GM18519 (cell line): ENCODE results near the gene TAS2R50.
"Not testable (repeated sequence)": the region's sequence is repeated elsewhere in the genome, so short reads cannot be mapped to it uniquely, and the experiment has no call there.

Experiments
- ATAC-seq: cut with Tn5 transposase; IDR thresholded peaks from one replicate; pipeline ENCODE4 v1.9.1; 2021; ENCODE audit warnings: mild to moderate bottlenecking, moderate library complexity; ENCODE audit not compliant: unreplicated experiment, low FRiP score

The TAS2R50 gene

GRCh38 chr12:10986812-10987211, at the start of gene TAS2R50:
TAS2R50 (minus strand) TSS chr12:10986912; CDS start chr12:10986860, 52 bp downstream.
- no peak for ATAC-seq

- not testable (repeated sequence) for ATAC-seq
Observed at GRCh38 chr12:11033959-11034358, 47.2 kb upstream of the TAS2R50 start.

GRCh38 chr12:11031307-11031706, 44.6 kb upstream of the TAS2R50 start, which contains the start of gene TAS2R31:
TAS2R31 (minus strand) TSS chr12:11031407; CDS start chr12:11031335, 72 bp downstream.
- no peak for ATAC-seq

- no peak for ATAC-seq
Observed at GRCh38 chr12:11026118-11026517, 39.4 kb upstream of the TAS2R50 start.

- no peak for ATAC-seq
Observed at GRCh38 chr12:11023387-11023786, 36.7 kb upstream of the TAS2R50 start.

- ATAC-seq: no peak
Observed at GRCh38 chr12:11022520-11022919, 35.8 kb upstream of the TAS2R50 start, which contains the start of gene TAS2R19. TAS2R19 (minus strand) TSS chr12:11022620; CDS start chr12:11022571, 49 bp downstream.

GRCh38 chr12:11016937-11017336, 30.2 kb upstream of the TAS2R50 start:
- no peak for ATAC-seq

GRCh38 chr12:11015775-11016430, 29.2 kb upstream of the TAS2R50 start:
- ATAC-seq: no peak

GRCh38 chr12:11014234-11014633, 27.5 kb upstream of the TAS2R50 start:
- no peak for ATAC-seq

GRCh38 chr12:11007608-11008007, 20.9 kb upstream of the TAS2R50 start:
- no peak for ATAC-seq

- ATAC-seq: no peak
Observed at GRCh38 chr12:10998204-10998603, 11.5 kb upstream of the TAS2R50 start, which contains the start of gene TAS2R20. TAS2R20 (minus strand) TSS chr12:10998304; CDS start chr12:10997875, 429 bp downstream.

GRCh38 chr12:10994307-10994706, 7.6 kb upstream of the TAS2R50 start:
- ATAC-seq: no peak

- ATAC-seq: no peak
Observed at GRCh38 chr12:10989107-10989506, 2.4 kb upstream of the TAS2R50 start.

- ATAC-seq: no peak
Observed at GRCh38 chr12:10982244-10982643, 4.5 kb downstream of the TAS2R50 start.

GRCh38 chr12:10974965-10975364, 11.7 kb downstream of the TAS2R50 start:
- ATAC-seq: no peak

GRCh38 chr12:10968765-10969456, 17.8 kb downstream of the TAS2R50 start:
- ATAC-seq: no peak

- ATAC-seq: no peak
Observed at GRCh38 chr12:10967409-10967808, 19.3 kb downstream of the TAS2R50 start.

- no peak for ATAC-seq
Observed at GRCh38 chr12:10966314-10966713, 20.4 kb downstream of the TAS2R50 start.

- ATAC-seq: no peak
Observed at GRCh38 chr12:10965476-10965875, 21.2 kb downstream of the TAS2R50 start.

GRCh38 chr12:10960211-10960610, 26.5 kb downstream of the TAS2R50 start:
- ATAC-seq: no peak

GRCh38 chr12:10959804-10960203, 26.9 kb downstream of the TAS2R50 start:
- ATAC-seq: no peak

- ATAC-seq: no peak
Observed at GRCh38 chr12:10957741-10958140, 29.0 kb downstream of the TAS2R50 start.
